ENCODE measurements around the gene HCRTR1.

The HCRTR1 gene

GRCh38 chr1:31576743-31577455 is 40.6 kb upstream of the HCRTR1 start:
- H3K36me3 ChIP-seq (ENCODE audit: control insufficient read depth, insufficient read depth, low read length): no peaks in the 10 kb centered on the region
- H3K9ac ChIP-seq: no peak overlapping the region
- H3K4me1 ChIP-seq: no peaks in the 10 kb centered on the region
- H3K9me3 ChIP-seq (ENCODE audit: control insufficient read depth, low read length): no peaks in the 10 kb centered on the region
- no peaks in the 10 kb centered on the region for H3K79me2 ChIP-seq
- H2AFZ ChIP-seq: no peak overlapping the region
- H3K27ac ChIP-seq: peak overlapping the region; percentile 1
- H3K4me3 ChIP-seq (ENCODE audit: low read depth, low read length): peak overlapping the region; percentile 44
- peak overlapping the region; percentile 66 for H3K4me2 ChIP-seq (ENCODE audit: low read length)
- no peaks in the 10 kb centered on the region for H3K27me3 ChIP-seq (ENCODE audit: control insufficient read depth, insufficient read depth, low read length)
- no peak for TF ChIP-seq CTCF (IDR thresholded peaks at IDR 0.05)

- Histone ChIP-seq H3K79me2 (no peaks in the 10 kb centered on the region), H2AFZ (no peak overlapping the region), H3K27ac (peak overlapping the region; percentile 20), H3K9me3 (ENCODE audit: control insufficient read depth, low read length) (no peaks in the 10 kb centered on the region), H3K4me3 (ENCODE audit: low read depth, low read length) (peak overlapping the region; percentile 44), H3K4me2 (ENCODE audit: low read length) (peak overlapping the region; percentile 66), H3K27me3 (ENCODE audit: control insufficient read depth, insufficient read depth, low read length) (no peaks in the 10 kb centered on the region), H3K4me1 (no peaks in the 10 kb centered on the region), H3K36me3 (ENCODE audit: control insufficient read depth, insufficient read depth, low read length) (no peaks in the 10 kb centered on the region), H3K9ac (no peak overlapping the region)
- no peak for TF ChIP-seq CTCF (IDR thresholded peaks at IDR 0.05)
These were observed 39.8 kb upstream of the HCRTR1 start for GRCh38 chr1:31577515-31578192.

GRCh38 chr1:31579374-31579773 is 38.1 kb upstream of the HCRTR1 start:
- Histone ChIP-seq H3K9ac (no peak overlapping the region), H2AFZ (no peak overlapping the region), H3K4me1 (no peaks in the 10 kb centered on the region), H3K79me2 (no peaks in the 10 kb centered on the region), H3K27ac (peak overlapping the region; percentile 69), H3K9me3 (ENCODE audit: control insufficient read depth, low read length) (no peaks in the 10 kb centered on the region), H3K4me2 (ENCODE audit: low read length) (peak overlapping the region; percentile 38), H3K4me3 (ENCODE audit: low read depth, low read length) (no peak overlapping the region), H3K36me3 (ENCODE audit: control insufficient read depth, insufficient read depth, low read length) (no peaks in the 10 kb centered on the region), H3K27me3 (ENCODE audit: control insufficient read depth, insufficient read depth, low read length) (no peaks in the 10 kb centered on the region)
- no peak for TF ChIP-seq CTCF (IDR thresholded peaks at IDR 0.05)

DNA sequence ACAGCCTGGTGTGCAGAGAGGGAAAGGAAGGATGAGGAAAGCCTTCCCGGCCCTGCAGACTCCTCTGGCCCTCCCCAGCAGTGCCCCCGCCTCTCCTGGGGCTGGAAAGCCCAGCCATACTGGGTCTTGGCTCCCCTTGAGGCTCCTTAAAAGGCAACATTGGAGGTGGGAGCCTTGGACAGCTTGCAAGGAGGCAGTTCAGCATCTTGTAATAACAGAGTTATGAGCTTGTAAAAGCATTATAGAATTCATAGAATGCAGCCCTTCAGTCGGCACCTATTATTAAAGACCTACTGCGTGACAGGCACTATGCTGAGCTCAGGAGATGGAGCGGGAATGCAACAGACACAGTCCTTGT is 37.0 kb upstream of the HCRTR1 start:
- Histone ChIP-seq H3K9ac (no peak overlapping the region), H3K4me2 (ENCODE audit: low read length) (no peak overlapping the region), H3K4me1 (no peaks in the 10 kb centered on the region), H3K27ac (peak overlapping the region; percentile 39), H3K9me3 (ENCODE audit: control insufficient read depth, low read length) (no peaks in the 10 kb centered on the region), H3K4me3 (ENCODE audit: low read depth, low read length) (no peak overlapping the region), H3K27me3 (ENCODE audit: control insufficient read depth, insufficient read depth, low read length) (no peaks in the 10 kb centered on the region), H3K79me2 (no peaks in the 10 kb centered on the region), H3K36me3 (ENCODE audit: control insufficient read depth, insufficient read depth, low read length) (no peaks in the 10 kb centered on the region), H2AFZ (no peak overlapping the region)
- TF ChIP-seq CTCF (IDR thresholded peaks at IDR 0.05): no peak

Data from parathyroid adenoma (tissue), 2 donors.